CD14-positive monocyte (primary cell): Measurements from ENCODE around the gene FOXO3. TPM values are rescaled to one million over a fixed set of nuclear protein-coding genes. Genes with fewer than 3 reads are reported as not detected.

Source experiments
- DNase-seq, 3 donors: peaks; one replicate each; pipeline ENCODE4 v3.0.0-alpha.2; 2011 to 2022
- H2AFZ ChIP-seq: 2 replicates; pipeline ENCODE4 v1.6.0; 2012; ENCODE audit warnings: mild to moderate bottlenecking, low read depth, low read length, inconsistent platforms; ENCODE audit not compliant: insufficient read depth, poor library complexity, severe bottlenecking
- H3K27ac ChIP-seq, 2 donors: 1 replicate in 1 of 2; 2 replicates in 1 of 2; pipeline ENCODE4 v1.5.1; 2012 to 2013; ENCODE audit warnings: low read length in 2 of 2, control low read depth in 1 of 2, inconsistent platforms in 1 of 2, low read depth in 1 of 2, mild to moderate bottlenecking in 1 of 2
- H3K27me3 ChIP-seq, 2 donors: one replicate each; pipeline versions ENCODE4 v1.6.0 to v1.6.1; 2011 to 2013; ENCODE audit warnings: low read length in 2 of 2; ENCODE audit not compliant: control insufficient read depth in 2 of 2, insufficient read depth in 2 of 2
- H3K36me3 ChIP-seq, 2 donors: replicated peaks in 1 of 2; 1 replicate in 1 of 2; 2 replicates in 1 of 2; pipeline versions ENCODE4 v1.5.1 to v1.6.1; 2012 to 2013; ENCODE audit warnings: low read length in 2 of 2, control low read depth in 1 of 2, inconsistent platforms in 1 of 2, mild to moderate bottlenecking in 1 of 2; ENCODE audit not compliant: insufficient read depth in 2 of 2, control insufficient read depth in 1 of 2
- H3K4me1 ChIP-seq, 2 donors: 1 replicate in 1 of 2; 2 replicates in 1 of 2; pipeline versions ENCODE4 v1.5.1 to v1.6.1; 2012 to 2013; ENCODE audit warnings: low read length in 2 of 2, control low read depth in 1 of 2, inconsistent platforms in 1 of 2, mild to moderate bottlenecking in 1 of 2, moderate library complexity in 1 of 2; ENCODE audit not compliant: insufficient read depth in 2 of 2, control insufficient read depth in 1 of 2
- H3K4me2 ChIP-seq: replicated peaks from 2 replicates; pipeline ENCODE3; 2012; ENCODE audit warnings: low read length, moderate library complexity, mild to moderate bottlenecking; ENCODE audit not compliant: poor library complexity, severe bottlenecking; ENCODE audit errors: extremely low read depth
- H3K4me3 ChIP-seq, 3 experiments: fragments of 200-600 bp in 1 of 3; sonication (generic) in 1 of 3; replicated peaks in 1 of 3; 1 replicate in 2 of 3; 2 replicates in 1 of 3; pipeline ENCODE4 v1.5.1; 2011 to 2013; ENCODE audit warnings: low read length in 3 of 3, mild to moderate bottlenecking in 3 of 3, control low read depth in 2 of 3, low read depth in 2 of 3, inconsistent platforms in 1 of 3, moderate library complexity in 1 of 3
- H3K79me2 ChIP-seq: 2 replicates; pipeline ENCODE4 v1.6.0; 2012; ENCODE audit warnings: mild to moderate bottlenecking, control low read depth, inconsistent platforms, low read length, moderate library complexity; ENCODE audit not compliant: insufficient read depth
- H3K9ac ChIP-seq: 2 replicates; pipeline ENCODE4 v1.6.0; 2017; ENCODE audit warnings: low read length, mild to moderate bottlenecking; ENCODE audit not compliant: insufficient read depth, poor library complexity, severe bottlenecking
- H3K9me3 ChIP-seq, 2 donors: replicated peaks in 1 of 2; 1 replicate in 1 of 2; 2 replicates in 1 of 2; pipeline versions ENCODE4 v1.5.1 to v1.6.1; 2012 to 2013; ENCODE audit warnings: low read length in 2 of 2, control low read depth in 1 of 2; ENCODE audit not compliant: control insufficient read depth in 1 of 2, insufficient read depth in 1 of 2
- H4K20me1 ChIP-seq: 2 replicates; pipeline ENCODE4 v1.6.0; 2012; ENCODE audit warnings: mild to moderate bottlenecking, low read length, control low read depth, moderate library complexity; ENCODE audit not compliant: insufficient read depth
- H3K27ac Mint-ChIP-seq, 7 donors: one replicate each; pipeline ENCODE4 v1.8.0; 2020; ENCODE audit warnings: mild to moderate bottlenecking in 7 of 7, mixed read lengths in 7 of 7, moderate library complexity in 6 of 7, inconsistent platforms in 2 of 7
- H3K27me3 Mint-ChIP-seq, 3 donors: one replicate each; pipeline ENCODE4 v1.8.0; 2021 to 2022; ENCODE audit warnings: low read depth in 3 of 3, mild to moderate bottlenecking in 3 of 3, mixed read lengths in 3 of 3, moderate library complexity in 3 of 3, inconsistent platforms in 1 of 3
- H3K36me3 Mint-ChIP-seq, 2 donors: one replicate each; pipeline ENCODE4 v1.8.0; 2020; ENCODE audit warnings: mixed read lengths in 2 of 2, inconsistent platforms in 1 of 2, mild to moderate bottlenecking in 1 of 2
- H3K4me1 Mint-ChIP-seq: one replicate; pipeline ENCODE4 v1.8.0; 2020; ENCODE audit warnings: mild to moderate bottlenecking, mixed read lengths
- H3K4me3 Mint-ChIP-seq, 2 donors: one replicate each; pipeline ENCODE4 v1.8.0; 2020; ENCODE audit warnings: mild to moderate bottlenecking in 2 of 2, mixed read lengths in 2 of 2, moderate library complexity in 1 of 2
- H3K9me3 Mint-ChIP-seq, 7 donors: one replicate each; pipeline ENCODE4 v1.8.0; 2020 to 2022; ENCODE audit warnings: mixed read lengths in 7 of 7, mild to moderate bottlenecking in 6 of 7, moderate library complexity in 6 of 7, inconsistent platforms in 2 of 7
- CTCF ChIP-seq: fragments of 200-600 bp; IDR thresholded peaks from one replicate; pipeline ENCODE4 v1.8.0; 2022; ENCODE audit warnings: antibody characterized with exemption, mild to moderate bottlenecking
- WGBS: methylation state at CpG from one replicate; pipeline ENCODE4 v1.1.5; 2013; ENCODE audit warnings: missing lambda C conversion rate; ENCODE audit not compliant: insufficient coverage; 5-methylcytosine and 5-hydroxymethylcytosine counted together
- intact Hi-C, 2 donors: fragments of 100-400 bp; cut with micrococcal nuclease; formaldehyde crosslinking; loops; one replicate each; pipeline versions ENCODE4 v1.15.0 to v1.15.1; 2023
- polyA plus RNA-seq, 3 donors: library from polyadenylated mRNA; depleted of rRNA in 1 of 3; unstranded in 2 of 3; stranded (reverse) in 1 of 3; fragments of 300-500 nt in 2 of 3; fragments of >200 nt in 1 of 3; fragmentation: Illumina TruSeq in 2 of 3; gene quantifications; 1 replicate in 2 of 3; 2 replicates in 1 of 3; pipeline ENCODE4 v1.2.3, GENCODE V29; 2012 to 2021

FOXO3 gene
- polyA plus RNA-seq, 3 donors, result 15.4 to 23.2 (median 17.5) TPM

- Histone ChIP-seq H3K9me3 (peaks cover 0 to 2% of the 10 kb centered on the region in 2 donors), H3K27me3 (no peaks in the 10 kb centered on the region), H2AFZ (no peak overlapping the region), H3K4me3 (no peak overlapping the region), H3K4me1 (no peaks in the 10 kb centered on the region), H4K20me1 (no peaks in the 10 kb centered on the region), H3K79me2 (no peaks in the 10 kb centered on the region), H3K4me2 (no peak overlapping the region), H3K36me3 (no peaks in the 10 kb centered on the region), H3K9ac (no peak overlapping the region), H3K27ac (no peak overlapping the region)
- H3K4me1 Mint-ChIP-seq, result peaks cover 4% of the 10 kb centered on the region
- intact Hi-C loops, result no loop called here
- no peak overlapping the region for H3K27ac Mint-ChIP-seq
- TF ChIP-seq CTCF, result no peak
- no peak overlapping the region for H3K4me3 Mint-ChIP-seq
- peaks cover 0 to 1% (median 0%) of the 10 kb centered on the region in 3 donors for H3K27me3 Mint-ChIP-seq
- H3K36me3 Mint-ChIP-seq, result peaks cover 0 to 3% of the 10 kb centered on the region in 2 donors
- 97% methylated on average over 5 of the region's 8 CpGs for WGBS
- DNase-seq, result no peak
- H3K9me3 Mint-ChIP-seq, result peaks cover 3 to 13% (median 7%) of the 10 kb centered on the region in 7 donors
Measured at GRCh38 chr6:108707328-108707976, 146.7 kb downstream of the FOXO3 start.

GRCh38 chr6:108710030-108710429, 149.3 kb downstream of the FOXO3 start:
- H3K4me3 Mint-ChIP-seq, result no peak overlapping the region
- Histone ChIP-seq H4K20me1 (no peaks in the 10 kb centered on the region), H3K4me3 (no peak overlapping the region), H3K4me1 (no peaks in the 10 kb centered on the region), H3K4me2 (no peak overlapping the region), H3K79me2 (no peaks in the 10 kb centered on the region), H3K36me3 (no peaks in the 10 kb centered on the region), H3K27me3 (no peaks in the 10 kb centered on the region), H3K9me3 (no peaks in the 10 kb centered on the region), H2AFZ (no peak overlapping the region), H3K9ac (no peak overlapping the region), H3K27ac (no peak overlapping the region)
- intact Hi-C loops, result no loop called here
- DNase-seq, result no peak
- TF ChIP-seq CTCF, result no peak
- H3K9me3 Mint-ChIP-seq, result peaks cover 0 to 2% (median 0%) of the 10 kb centered on the region in 7 donors
- no CpG with 5 or more reads among the region's 4 CpGs for WGBS
- H3K4me1 Mint-ChIP-seq, result peaks cover 15% of the 10 kb centered on the region
- H3K27me3 Mint-ChIP-seq, result peaks cover 0 to 6% (median 2%) of the 10 kb centered on the region in 3 donors
- H3K36me3 Mint-ChIP-seq, result no peaks in the 10 kb centered on the region
- no peak overlapping the region for H3K27ac Mint-ChIP-seq
